B cell (primary cell): Measurements from ENCODE around the gene KRTAP24-1. TPM values are rescaled to one million over a fixed set of nuclear protein-coding genes. Genes with fewer than 3 reads are reported as not detected.

Experiments used
- ATAC-seq: fragments of 200-7000 bp; cut with Tn5 transposase; one replicate; pipeline ENCODE4 v1.10.0; 2021; ENCODE audit warnings: low read depth, mild to moderate bottlenecking, moderate number of reproducible peaks, moderate library complexity
- CTCF ChIA-PET: fragments of 350-600 bp; sonication (Branson Sonifier 250); formaldehyde crosslinking; loops from one replicate; lab custom pipeline; 2021; ENCODE audit warnings: antibody characterized with exemption, inconsistent platforms; lab: Charles Lee
- POLR2A ChIA-PET: fragments of 350-600 bp; sonication (Branson Sonifier 250); formaldehyde crosslinking; loops from one replicate; lab custom pipeline; 2021; ENCODE audit warnings: antibody characterized with exemption; lab: Charles Lee
- DNase-seq: peaks from one replicate; pipeline ENCODE4 v3.0.0; 2013
- H2AFZ ChIP-seq: 2 replicates; pipeline ENCODE4 v1.6.1; 2012; ENCODE audit warnings: mild to moderate bottlenecking, low read depth, low read length; ENCODE audit not compliant: insufficient read depth, poor library complexity, severe bottlenecking
- H3K27ac ChIP-seq, 2 donors: 1 replicate in 1 of 2; 2 replicates in 1 of 2; pipeline ENCODE4 v1.5.1; 2012 to 2013; ENCODE audit warnings: low read length in 2 of 2, mild to moderate bottlenecking in 2 of 2, moderate library complexity in 1 of 2
- H3K27me3 ChIP-seq, 4 experiments: fragments of 200-600 bp in 1 of 4; sonication (generic) in 1 of 4; replicated peaks in 1 of 4; 1 replicate in 2 of 4; 2 replicates in 2 of 4; pipeline versions ENCODE4 v1.6.1 to v1.7.0; 2013 to 2016; ENCODE audit warnings: low read length in 3 of 4, mild to moderate bottlenecking in 2 of 4, mixed read lengths in 1 of 4, moderate library complexity in 1 of 4; ENCODE audit not compliant: insufficient read depth in 4 of 4, control insufficient read depth in 3 of 4; ENCODE audit errors: control extremely low read depth in 1 of 4
- H3K36me3 ChIP-seq, 2 experiments: replicated peaks in 1 of 2; 1 replicate in 1 of 2; 2 replicates in 1 of 2; pipeline versions ENCODE4 v1.6.1 to v1.7.1; 2013; ENCODE audit warnings: low read length in 1 of 2; ENCODE audit not compliant: insufficient read depth in 2 of 2, control insufficient read depth in 1 of 2; ENCODE audit errors: control extremely low read depth in 1 of 2, extremely low read depth in 1 of 2
- H3K4me1 ChIP-seq, 2 donors: fragments of 200-600 bp in 1 of 2; sonication (generic) in 1 of 2; 1 replicate in 1 of 2; 2 replicates in 1 of 2; pipeline versions ENCODE4 v1.5.1 to v1.6.1; 2013 to 2017; ENCODE audit warnings: low read length in 2 of 2; ENCODE audit not compliant: control insufficient read depth in 2 of 2, insufficient read depth in 2 of 2
- H3K4me2 ChIP-seq: replicated peaks from 2 replicates; pipeline ENCODE3; 2012; ENCODE audit warnings: mild to moderate bottlenecking, low read depth, low read length; ENCODE audit not compliant: poor library complexity, severe bottlenecking
- H3K4me3 ChIP-seq, 5 experiments: fragments of 200-600 bp in 1 of 5; sonication (generic) in 1 of 5; 1 replicate in 3 of 5; 2 replicates in 2 of 5; pipeline versions ENCODE4 v1.5.1 to v1.7.0; 2011 to 2016; ENCODE audit warnings: low read length in 4 of 5, mild to moderate bottlenecking in 4 of 5, low read depth in 2 of 5, control low read depth in 1 of 5, moderate library complexity in 1 of 5; ENCODE audit not compliant: insufficient read depth in 1 of 5; ENCODE audit errors: control extremely low read depth in 1 of 5, extremely low read depth in 1 of 5
- H3K79me2 ChIP-seq: fragments of 200-600 bp; sonication (generic); one replicate; pipeline ENCODE4 v1.6.0; 2016; ENCODE audit warnings: low read length; ENCODE audit not compliant: control insufficient read depth, insufficient read depth
- H3K9ac ChIP-seq: fragments of 200-600 bp; sonication (generic); 2 replicates; pipeline ENCODE4 v1.6.1; 2017; ENCODE audit warnings: mild to moderate bottlenecking, low read length, moderate library complexity
- H3K9me3 ChIP-seq, 3 donors: one replicate each; pipeline versions ENCODE4 v1.6.1 to v1.7.1; 2013; ENCODE audit warnings: low read length in 2 of 3; ENCODE audit not compliant: control insufficient read depth in 2 of 3, insufficient read depth in 1 of 3; ENCODE audit errors: control extremely low read depth in 1 of 3
- H4K20me1 ChIP-seq: 2 replicates; pipeline ENCODE4 v1.6.0; 2012; ENCODE audit warnings: mild to moderate bottlenecking, low read length; ENCODE audit not compliant: insufficient read depth, control insufficient read depth, poor library complexity, severe bottlenecking
- H3K27ac Mint-ChIP-seq: one replicate; pipeline ENCODE4 v1.8.0; 2021; ENCODE audit warnings: mixed read lengths
- H3K27me3 Mint-ChIP-seq: one replicate; pipeline ENCODE4 v1.8.0; 2021; ENCODE audit warnings: mixed read lengths
- H3K4me1 Mint-ChIP-seq: one replicate; pipeline ENCODE4 v1.8.0; 2021; ENCODE audit warnings: mixed read lengths
- H3K4me3 Mint-ChIP-seq: one replicate; pipeline ENCODE4 v1.8.0; 2021; ENCODE audit warnings: mixed read lengths
- H3K9me3 Mint-ChIP-seq: one replicate; pipeline ENCODE4 v1.8.0; 2022; ENCODE audit warnings: mixed read lengths; ENCODE audit not compliant: insufficient read depth
- EZH2 ChIP-seq: IDR thresholded peaks from 2 replicates; pipeline ENCODE4 v1.6.1; 2012; ENCODE audit warnings: borderline replicate concordance, low read depth, mild to moderate bottlenecking, moderate library complexity, low read length; ENCODE audit not compliant: insufficient read depth, poor library complexity, severe bottlenecking
- WGBS: methylation state at CpG from one replicate; pipeline ENCODE4 v1.1.5; 2013; ENCODE audit warnings: missing lambda C conversion rate; ENCODE audit not compliant: insufficient coverage; 5-methylcytosine and 5-hydroxymethylcytosine counted together
- intact Hi-C: fragments of 100-400 bp; cut with micrococcal nuclease; formaldehyde crosslinking; loops from one replicate; pipeline ENCODE4 v1.10.0; 2022
- polyA plus RNA-seq: library from polyadenylated mRNA; depleted of rRNA; stranded (reverse); fragments of >200 nt; gene quantifications from 2 replicates; pipeline ENCODE4 v1.2.3, GENCODE V29; 2012
- total RNA-seq, 2 donors: library from RNA; stranded (reverse); fragments of 120-200 nt in 1 of 2; gene quantifications; 1 replicate in 1 of 2; 2 replicates in 1 of 2; pipeline versions ENCODE4 v1.2.3 to v1.2.4, GENCODE V29; 2013 to 2022
- TF ChIP-seq, protein P1 (sequence below): fragments of 200-600 bp; IDR thresholded peaks from one replicate; pipeline ENCODE4 v1.8.0; 2022; ENCODE audit warnings: antibody characterized with exemption, mild to moderate bottlenecking

The KRTAP24-1 gene
- total and polyA plus RNA-seq, 2 donors (not counting 1 experiment from before 2014, with no cell fraction given) = not detected

DNA sequence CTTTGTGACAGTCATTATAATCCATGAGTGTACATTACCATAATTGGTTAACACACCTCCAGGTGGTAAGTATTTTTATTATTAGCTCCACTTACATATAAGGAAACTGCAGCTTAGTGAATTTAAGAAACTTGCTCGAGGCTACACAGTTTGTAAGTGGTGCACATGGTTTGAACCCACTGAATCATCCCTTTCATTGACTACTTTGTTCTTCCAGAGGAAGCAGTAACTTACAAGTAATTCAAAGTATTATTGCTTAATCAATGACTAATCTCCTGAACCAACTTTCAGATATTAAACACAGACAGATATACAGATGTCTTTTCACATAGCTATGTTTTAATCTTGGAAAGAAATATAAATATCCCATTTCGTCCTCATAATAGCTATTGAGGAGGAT is 48.1 kb downstream of the KRTAP24-1 start:
- Mint-ChIP-seq H3K4me1 (no peaks in the 10 kb centered on the region), H3K27me3 (no peaks in the 10 kb centered on the region), H3K4me3 (no peak overlapping the region), H3K27ac (no peak overlapping the region), H3K9me3 (peaks cover 2% of the 10 kb centered on the region)
- H3K9me3 ChIP-seq = peaks cover 0 to 8% (median 0%) of the 10 kb centered on the region in 3 donors
- no peaks in the 10 kb centered on the region for H3K27me3 ChIP-seq
- no peaks in the 10 kb centered on the region for H3K4me1 ChIP-seq
- no peak overlapping the region for H3K27ac ChIP-seq
- ATAC-seq = no peak
- ChIA-PET CTCF (no interaction called here), POLR2A (no interaction called here)
- no peaks in the 10 kb centered on the region for H3K36me3 ChIP-seq
- DNase-seq = no peak
- TF ChIP-seq, protein P1, sequence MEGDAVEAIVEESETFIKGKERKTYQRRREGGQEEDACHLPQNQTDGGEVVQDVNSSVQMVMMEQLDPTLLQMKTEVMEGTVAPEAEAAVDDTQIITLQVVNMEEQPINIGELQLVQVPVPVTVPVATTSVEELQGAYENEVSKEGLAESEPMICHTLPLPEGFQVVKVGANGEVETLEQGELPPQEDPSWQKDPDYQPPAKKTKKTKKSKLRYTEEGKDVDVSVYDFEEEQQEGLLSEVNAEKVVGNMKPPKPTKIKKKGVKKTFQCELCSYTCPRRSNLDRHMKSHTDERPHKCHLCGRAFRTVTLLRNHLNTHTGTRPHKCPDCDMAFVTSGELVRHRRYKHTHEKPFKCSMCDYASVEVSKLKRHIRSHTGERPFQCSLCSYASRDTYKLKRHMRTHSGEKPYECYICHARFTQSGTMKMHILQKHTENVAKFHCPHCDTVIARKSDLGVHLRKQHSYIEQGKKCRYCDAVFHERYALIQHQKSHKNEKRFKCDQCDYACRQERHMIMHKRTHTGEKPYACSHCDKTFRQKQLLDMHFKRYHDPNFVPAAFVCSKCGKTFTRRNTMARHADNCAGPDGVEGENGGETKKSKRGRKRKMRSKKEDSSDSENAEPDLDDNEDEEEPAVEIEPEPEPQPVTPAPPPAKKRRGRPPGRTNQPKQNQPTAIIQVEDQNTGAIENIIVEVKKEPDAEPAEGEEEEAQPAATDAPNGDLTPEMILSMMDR = no peak
- no peak for TF ChIP-seq EZH2
- H2AFZ ChIP-seq = no peak overlapping the region
- H3K9ac ChIP-seq = no peak overlapping the region
- H3K4me2 ChIP-seq = no peak overlapping the region
- no peaks in the 10 kb centered on the region for H3K79me2 ChIP-seq
- H4K20me1 ChIP-seq = no peaks in the 10 kb centered on the region
- WGBS = no CpG with 5 or more reads among the region's 2 CpGs
- intact Hi-C loops = no loop called here
- no peak overlapping the region for H3K4me3 ChIP-seq

DNA sequence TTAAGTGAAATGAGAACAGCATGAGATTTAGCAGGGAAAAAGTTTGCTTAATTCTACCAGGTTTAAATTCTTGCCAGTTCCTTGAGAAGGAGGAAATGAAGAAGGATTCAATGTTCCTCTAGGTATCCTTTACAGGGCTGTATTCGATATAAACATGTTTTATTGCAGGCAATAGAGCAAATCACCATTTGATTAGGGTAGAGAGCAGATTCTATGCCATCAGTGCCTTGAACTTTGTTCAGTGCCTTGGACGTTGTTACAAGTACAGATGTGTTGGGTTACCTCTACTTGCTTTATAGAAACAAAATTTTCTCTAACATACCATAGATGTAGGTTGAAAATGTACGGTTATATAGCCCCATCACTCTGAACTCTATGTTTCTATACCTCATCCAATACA is 48.7 kb downstream of the KRTAP24-1 start:
- POLR2A ChIA-PET = no interaction called here
- no peaks in the 10 kb centered on the region for H3K27me3 ChIP-seq
- no peaks in the 10 kb centered on the region for H3K4me1 Mint-ChIP-seq
- H3K27me3 Mint-ChIP-seq = no peaks in the 10 kb centered on the region
- H3K4me2 ChIP-seq = no peak overlapping the region
- no peak overlapping the region for H3K4me3 Mint-ChIP-seq
- no peaks in the 10 kb centered on the region for H4K20me1 ChIP-seq
- H3K9ac ChIP-seq = no peak overlapping the region
- no peak overlapping the region for H3K27ac Mint-ChIP-seq
- WGBS = no CpG with 5 or more reads among the region's 3 CpGs
- H2AFZ ChIP-seq = no peak overlapping the region
- DNase-seq (no peak), ATAC-seq (no peak)
- no peak for TF ChIP-seq EZH2
- TF ChIP-seq, protein P1 = no peak
- peaks cover 0 to 8% (median 0%) of the 10 kb centered on the region in 3 donors for H3K9me3 ChIP-seq
- peaks cover 2% of the 10 kb centered on the region for H3K9me3 Mint-ChIP-seq
- no peak overlapping the region for H3K27ac ChIP-seq
- intact Hi-C loops = no loop called here
- H3K36me3 ChIP-seq = no peaks in the 10 kb centered on the region
- CTCF ChIA-PET = no interaction called here
- H3K4me3 ChIP-seq = no peak overlapping the region
- no peaks in the 10 kb centered on the region for H3K79me2 ChIP-seq
- H3K4me1 ChIP-seq = no peaks in the 10 kb centered on the region
